Right lobe of liver (tissue), 6 donors: Measurements from ENCODE around the gene WIPI1. TPM values are rescaled to one million over a fixed set of nuclear protein-coding genes. Genes with fewer than 3 reads are reported as not detected.

Experiments
- ATAC-seq, 4 donors: fragments of 200-7000 bp; cut with Tn5 transposase; one replicate each; pipeline ENCODE4 v1.9.1; 2020; ENCODE audit warnings: mild to moderate bottlenecking in 4 of 4, moderate library complexity in 4 of 4
- DNase-seq, 3 donors: peaks; one replicate each; pipeline ENCODE4 v3.0.0-alpha.2; 2020
- H3K27ac ChIP-seq, 3 donors: fragments of 200-600 bp; one replicate each; pipeline ENCODE4 v1.8.0; 2022
- H3K27me3 ChIP-seq, 2 donors: fragments of 200-600 bp; one replicate each; pipeline ENCODE4 v1.8.0; 2022
- H3K36me3 ChIP-seq, 4 donors: fragments of 200-600 bp; sonication (generic) in 1 of 4; one replicate each; pipeline versions ENCODE4 v1.5.1 to v1.8.0; 2017 to 2022; ENCODE audit warnings: control low read depth in 1 of 4
- H3K4me1 ChIP-seq, 4 donors: fragments of 200-600 bp; sonication (generic) in 1 of 4; one replicate each; pipeline versions ENCODE4 v1.5.1 to v1.8.0; 2017 to 2022; ENCODE audit warnings: control low read depth in 1 of 4
- H3K4me3 ChIP-seq, 3 donors: fragments of 200-600 bp; one replicate each; pipeline ENCODE4 v1.8.0; 2022
- H3K9me3 ChIP-seq, 4 donors: fragments of 200-600 bp; sonication (generic) in 1 of 4; one replicate each; pipeline versions ENCODE4 v1.5.1 to v1.8.0; 2017 to 2022; ENCODE audit warnings: control low read depth in 1 of 4
- POLR2A ChIP-seq: fragments of 450-650 bp; IDR thresholded peaks from one replicate; pipeline ENCODE4 v1.6.1; 2017; ENCODE audit warnings: antibody characterized with exemption, mild to moderate bottlenecking
- WGBS: methylation state at CpG from one replicate; pipeline ENCODE4 v1.1.6; 2018; ENCODE audit warnings: low coverage, low lambda C conversion rate; ENCODE audit not compliant: insufficient coverage; ENCODE audit errors: missing lambda C conversion rate; 5-methylcytosine and 5-hydroxymethylcytosine counted together
- intact Hi-C, 2 donors: fragments of 100-400 bp; cut with DNase I; formaldehyde crosslinking; loops; one replicate each; pipeline versions ENCODE4 v1.11.2 to v1.14.1; 2022
- long read RNA-seq: library from polyadenylated mRNA; unstranded; transcript quantifications from one replicate; pipeline ENCODE4 v2.0.0, GENCODE V29; 2019
- total RNA-seq, 6 experiments: library from RNA; depleted of rRNA in 2 of 6; stranded (reverse); fragments of >200 nt in 2 of 6; fragmentation: NEBNext Ultra II Directional in 3 of 6; extraction: Animal tissue kit (Norgen Biotek cat#: 25700) in 3 of 6; gene quantifications; one replicate each; pipeline versions ENCODE4 v1.1.0 to v1.2.4, GENCODE V29; 2016 to 2023
- TF ChIP-seq, protein P1 (sequence below), 4 donors: fragments of 200-600 bp in 3 of 4; fragments of 450-650 bp in 1 of 4; IDR thresholded peaks; one replicate each; pipeline versions ENCODE4 v1.5.1 to v1.8.0; 2016 to 2022; ENCODE audit warnings: antibody characterized with exemption in 4 of 4, mild to moderate bottlenecking in 2 of 4
- donor health status: DM: no; HTN: yes; CAD: no.
- donor health status: DM: no; HTN: no; CAD: no.
- donor health status: DM: no; HTN: no; CAD: no.
- donor health status: DM: no; HTN: yes; CAD: no.
- donor health status: DM: no; HTN: yes; CAD: no.

The WIPI1 gene, protein sequence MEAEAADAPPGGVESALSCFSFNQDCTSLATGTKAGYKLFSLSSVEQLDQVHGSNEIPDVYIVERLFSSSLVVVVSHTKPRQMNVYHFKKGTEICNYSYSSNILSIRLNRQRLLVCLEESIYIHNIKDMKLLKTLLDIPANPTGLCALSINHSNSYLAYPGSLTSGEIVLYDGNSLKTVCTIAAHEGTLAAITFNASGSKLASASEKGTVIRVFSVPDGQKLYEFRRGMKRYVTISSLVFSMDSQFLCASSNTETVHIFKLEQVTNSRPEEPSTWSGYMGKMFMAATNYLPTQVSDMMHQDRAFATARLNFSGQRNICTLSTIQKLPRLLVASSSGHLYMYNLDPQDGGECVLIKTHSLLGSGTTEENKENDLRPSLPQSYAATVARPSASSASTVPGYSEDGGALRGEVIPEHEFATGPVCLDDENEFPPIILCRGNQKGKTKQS
- 10 to 100 TPM; 18.0 to 23.8 (median 19.9) TPM for total RNA-seq
- long read RNA-seq, partial matches to known transcripts: 0 of 1 reads
- long read RNA-seq, other reads (novel, unspliced or antisense): 0 of 1 reads

GRCh38 chr17:68457168-68457538, at the start of gene WIPI1:
TSS of gene WIPI1 (minus strand) at chr17:68457496. CDS start at chr17:68457421, 75 bp downstream.
- peak within 1 kb of the TSS; percentile 70 to 86 (median 84) for H3K27ac ChIP-seq
- H3K27me3 ChIP-seq: no peaks in the 10 kb centered on the region
- no peaks in the 10 kb centered on the region for H3K36me3 ChIP-seq
- ATAC-seq: peak in 2 of 4 donors; percentile 1 to 9
- intact Hi-C loops: no loop called here
- peak in 1 of 3 donors; percentile 82 for DNase-seq
- peak; percentile 14 for TF ChIP-seq POLR2A
- TF ChIP-seq, protein P1, sequence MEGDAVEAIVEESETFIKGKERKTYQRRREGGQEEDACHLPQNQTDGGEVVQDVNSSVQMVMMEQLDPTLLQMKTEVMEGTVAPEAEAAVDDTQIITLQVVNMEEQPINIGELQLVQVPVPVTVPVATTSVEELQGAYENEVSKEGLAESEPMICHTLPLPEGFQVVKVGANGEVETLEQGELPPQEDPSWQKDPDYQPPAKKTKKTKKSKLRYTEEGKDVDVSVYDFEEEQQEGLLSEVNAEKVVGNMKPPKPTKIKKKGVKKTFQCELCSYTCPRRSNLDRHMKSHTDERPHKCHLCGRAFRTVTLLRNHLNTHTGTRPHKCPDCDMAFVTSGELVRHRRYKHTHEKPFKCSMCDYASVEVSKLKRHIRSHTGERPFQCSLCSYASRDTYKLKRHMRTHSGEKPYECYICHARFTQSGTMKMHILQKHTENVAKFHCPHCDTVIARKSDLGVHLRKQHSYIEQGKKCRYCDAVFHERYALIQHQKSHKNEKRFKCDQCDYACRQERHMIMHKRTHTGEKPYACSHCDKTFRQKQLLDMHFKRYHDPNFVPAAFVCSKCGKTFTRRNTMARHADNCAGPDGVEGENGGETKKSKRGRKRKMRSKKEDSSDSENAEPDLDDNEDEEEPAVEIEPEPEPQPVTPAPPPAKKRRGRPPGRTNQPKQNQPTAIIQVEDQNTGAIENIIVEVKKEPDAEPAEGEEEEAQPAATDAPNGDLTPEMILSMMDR (IDR thresholded peaks at IDR 0.05): no peak
- WGBS: 0% methylated on average over 11 of the region's 39 CpGs
- no peaks in the 10 kb centered on the region for H3K9me3 ChIP-seq
- peaks cover 0 to 21% (median 0%) of the 10 kb centered on the region in 4 donors for H3K4me1 ChIP-seq
- peak within 1 kb of the TSS; percentile 73 to 83 (median 78) for H3K4me3 ChIP-seq

DNA sequence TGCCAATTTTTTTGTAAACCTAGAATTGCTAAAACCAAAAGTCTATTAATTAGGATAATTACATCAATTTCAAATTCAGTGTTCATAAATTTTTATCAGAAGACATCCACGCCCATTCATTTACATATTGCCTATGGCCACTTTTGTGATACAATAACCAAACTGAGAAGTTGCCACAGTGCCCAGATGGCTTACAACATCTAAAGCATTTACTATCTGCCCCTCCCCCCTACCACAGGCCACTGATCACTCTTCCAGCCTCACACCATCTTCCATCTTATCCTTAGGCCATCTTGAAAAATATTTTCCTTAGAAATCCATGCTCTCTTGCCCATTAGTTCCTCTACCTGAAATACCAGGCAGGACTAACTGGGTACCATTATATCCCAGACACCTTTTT, 48.7 kb upstream of the WIPI1 start:
- Histone ChIP-seq H3K4me1 (no peaks in the 10 kb centered on the region), H3K9me3 (no peaks in the 10 kb centered on the region), H3K27me3 (no peaks in the 10 kb centered on the region), H3K4me3 (no peak overlapping the region), H3K27ac (no peak overlapping the region), H3K36me3 (no peaks in the 10 kb centered on the region)
- 89% methylated on average over 1 of the region's 1 CpG for WGBS
- TF ChIP-seq POLR2A: no peak
- TF ChIP-seq, protein P1 (IDR thresholded peaks at IDR 0.05): no peak
- no peak for DNase-seq
- no peak for ATAC-seq
- intact Hi-C loops: no loop called here

DNA sequence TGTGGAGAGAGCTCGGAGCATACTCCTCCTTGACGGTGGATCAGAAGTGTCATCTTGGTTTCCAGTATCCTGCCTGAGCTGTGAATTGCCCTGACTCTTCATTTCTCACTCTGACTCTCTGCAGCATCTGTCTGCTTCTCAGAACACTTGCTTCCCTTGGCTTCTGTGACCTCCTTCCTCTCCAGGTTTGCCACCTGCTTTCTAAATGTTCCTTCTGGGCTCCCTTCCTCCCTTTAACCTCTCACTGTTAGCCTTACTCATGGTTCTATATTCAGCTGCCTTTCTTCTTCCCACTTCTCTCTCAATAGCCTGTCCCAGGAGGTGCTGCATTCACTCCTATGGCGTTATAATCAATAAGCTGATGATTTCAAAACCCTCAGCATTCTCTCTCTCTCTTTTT, 43.8 kb upstream of the WIPI1 start:
- TF ChIP-seq POLR2A: no peak
- TF ChIP-seq, protein P1 (IDR thresholded peaks at IDR 0.05): no peak
- intact Hi-C loops: no loop called here
- Histone ChIP-seq H3K4me1 (peaks cover 0 to 10% (median 0%) of the 10 kb centered on the region in 4 donors), H3K9me3 (no peaks in the 10 kb centered on the region), H3K4me3 (no peak overlapping the region), H3K36me3 (no peaks in the 10 kb centered on the region), H3K27me3 (no peaks in the 10 kb centered on the region), H3K27ac (no peak overlapping the region)
- 71% methylated on average over 3 of the region's 3 CpGs for WGBS
- no peak for DNase-seq
- ATAC-seq: no peak

GRCh38 chr17:68499587-68499986, 42.3 kb upstream of the WIPI1 start:
- ATAC-seq: no peak
- Histone ChIP-seq H3K9me3 (no peaks in the 10 kb centered on the region), H3K36me3 (no peaks in the 10 kb centered on the region), H3K4me3 (no peak overlapping the region), H3K27ac (no peak overlapping the region), H3K4me1 (peaks cover 0 to 10% (median 0%) of the 10 kb centered on the region in 4 donors), H3K27me3 (no peaks in the 10 kb centered on the region)
- TF ChIP-seq POLR2A: no peak
- TF ChIP-seq, protein P1 (IDR thresholded peaks at IDR 0.05): no peak
- intact Hi-C loops: no loop called here
- WGBS: 90% methylated on average over 5 of the region's 5 CpGs
- DNase-seq: no peak
